KOPT-K1 (cell line): ENCODE results near the gene REV1.

Experiments
- H3K27ac ChIP-seq: fragments of 200-600 bp; sonication (generic); 2 replicates; pipeline ENCODE4 v1.5.1; 2016; ENCODE audit warnings: antibody characterized with exemption, mild to moderate bottlenecking, low read depth, low read length; ENCODE audit not compliant: poor library complexity, severe bottlenecking
- H3K36me3 ChIP-seq: fragments of 200-600 bp; sonication (generic); 2 replicates; pipeline ENCODE4 v1.5.1; 2017; ENCODE audit warnings: antibody characterized with exemption, mild to moderate bottlenecking, low read length, moderate library complexity; ENCODE audit not compliant: insufficient read depth
- H3K9me3 ChIP-seq: fragments of 200-600 bp; sonication (generic); 2 replicates; pipeline ENCODE4 v1.5.1; 2017; ENCODE audit warnings: antibody characterized with exemption, low read length, mild to moderate bottlenecking; ENCODE audit not compliant: insufficient read depth, poor library complexity, severe bottlenecking

The REV1 gene

GRCh38 chr2:99445065-99445464, 44.8 kb downstream of the REV1 start:
- Histone ChIP-seq H3K36me3 (peaks cover 64% of the 10 kb centered on the region), H3K27ac (no peak overlapping the region)

DNA sequence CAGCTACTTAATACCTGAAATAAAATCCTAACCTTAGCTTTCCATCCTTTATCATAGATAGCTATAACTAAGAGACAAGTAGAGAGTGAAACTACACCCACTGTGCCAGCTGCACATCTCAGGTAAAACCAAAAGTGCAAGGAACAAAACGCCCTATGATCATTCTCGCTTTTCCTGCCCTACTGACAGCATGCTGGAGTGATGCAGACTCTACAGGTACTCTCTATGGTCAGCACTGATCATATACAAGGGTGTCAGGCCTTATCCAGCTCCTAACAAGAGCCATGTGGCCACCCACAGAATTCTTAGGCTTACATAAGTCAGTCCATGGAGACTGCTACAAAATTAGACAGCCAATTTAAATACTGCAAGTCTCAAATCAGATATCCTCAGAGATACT, 45.6 kb downstream of the REV1 start:
- H3K36me3 ChIP-seq = peaks cover 66% of the 10 kb centered on the region
- H3K9me3 ChIP-seq = no peaks in the 10 kb centered on the region
- no peak overlapping the region for H3K27ac ChIP-seq

More at GRCh38 chr2:99445065-99445464, 44.8 kb downstream of the REV1 start:
- no peaks in the 10 kb centered on the region for H3K9me3 ChIP-seq

GRCh38 chr2:99442837-99443236, 47.0 kb downstream of the REV1 start:
- Histone ChIP-seq H3K27ac (no peak overlapping the region), H3K36me3 (peaks cover 66% of the 10 kb centered on the region), H3K9me3 (no peaks in the 10 kb centered on the region)

DNA sequence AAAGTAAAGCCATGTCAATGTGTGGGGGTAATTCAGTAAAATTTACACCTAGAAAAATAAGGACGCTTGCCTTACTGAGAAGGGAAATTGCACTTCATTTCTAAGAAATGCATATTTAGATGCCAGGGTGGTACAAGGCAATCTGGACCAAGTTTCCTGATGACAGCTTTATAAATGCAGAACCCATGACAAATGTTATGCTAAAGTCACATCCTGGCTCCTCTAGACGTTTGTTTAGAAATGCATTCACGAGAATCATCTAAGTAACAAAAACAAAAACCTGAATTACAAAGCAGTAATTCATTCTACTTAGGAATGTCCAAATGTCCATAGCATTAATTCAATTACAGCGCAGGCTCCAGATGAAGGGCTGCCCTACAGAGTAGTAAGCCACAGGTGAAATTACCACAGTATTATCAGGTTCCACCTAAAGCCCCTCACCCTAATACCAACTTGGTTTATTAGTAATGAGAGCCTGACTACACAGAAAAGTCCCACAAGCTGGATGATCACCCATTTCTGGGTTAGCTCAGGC, 49.8 kb downstream of the REV1 start:
- no peak overlapping the region for H3K27ac ChIP-seq
- H3K36me3 ChIP-seq = peaks cover 65% of the 10 kb centered on the region
- no peaks in the 10 kb centered on the region for H3K9me3 ChIP-seq

DNA sequence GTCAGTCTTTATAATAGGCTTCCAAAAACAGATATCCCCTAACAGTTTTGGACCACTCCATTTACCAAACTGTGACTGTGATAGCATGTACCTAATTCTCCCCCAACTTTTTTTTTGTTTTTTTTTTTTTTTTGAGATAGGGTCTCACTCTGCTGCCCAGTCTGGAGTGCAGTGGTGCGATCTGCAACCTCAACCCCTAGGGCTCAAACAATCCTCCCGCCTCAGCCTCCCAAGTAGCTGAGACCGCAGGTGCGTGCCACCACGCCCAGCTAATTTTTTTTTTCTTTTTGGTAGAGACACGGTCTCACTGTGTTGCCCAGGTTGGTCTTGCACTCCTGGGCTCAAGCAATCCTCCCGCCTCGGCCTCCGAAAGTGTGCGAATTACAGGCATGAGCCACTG, 52.9 kb downstream of the REV1 start:
- peaks cover 84% of the 10 kb centered on the region for H3K36me3 ChIP-seq
- H3K27ac ChIP-seq = no peak overlapping the region
- H3K9me3 ChIP-seq = no peaks in the 10 kb centered on the region

GRCh38 chr2:99433340-99433739, 56.5 kb downstream of the REV1 start:
- Histone ChIP-seq H3K36me3 (peaks cover 87% of the 10 kb centered on the region), H3K9me3 (no peaks in the 10 kb centered on the region)

GRCh38 chr2:99431587-99432275, 58.1 kb downstream of the REV1 start:
- Histone ChIP-seq H3K36me3 (peaks cover 87% of the 10 kb centered on the region), H3K9me3 (no peaks in the 10 kb centered on the region), H3K27ac (no peak overlapping the region)

More at GRCh38 chr2:99433340-99433739, 56.5 kb downstream of the REV1 start:
- H3K27ac ChIP-seq = no peak overlapping the region

DNA sequence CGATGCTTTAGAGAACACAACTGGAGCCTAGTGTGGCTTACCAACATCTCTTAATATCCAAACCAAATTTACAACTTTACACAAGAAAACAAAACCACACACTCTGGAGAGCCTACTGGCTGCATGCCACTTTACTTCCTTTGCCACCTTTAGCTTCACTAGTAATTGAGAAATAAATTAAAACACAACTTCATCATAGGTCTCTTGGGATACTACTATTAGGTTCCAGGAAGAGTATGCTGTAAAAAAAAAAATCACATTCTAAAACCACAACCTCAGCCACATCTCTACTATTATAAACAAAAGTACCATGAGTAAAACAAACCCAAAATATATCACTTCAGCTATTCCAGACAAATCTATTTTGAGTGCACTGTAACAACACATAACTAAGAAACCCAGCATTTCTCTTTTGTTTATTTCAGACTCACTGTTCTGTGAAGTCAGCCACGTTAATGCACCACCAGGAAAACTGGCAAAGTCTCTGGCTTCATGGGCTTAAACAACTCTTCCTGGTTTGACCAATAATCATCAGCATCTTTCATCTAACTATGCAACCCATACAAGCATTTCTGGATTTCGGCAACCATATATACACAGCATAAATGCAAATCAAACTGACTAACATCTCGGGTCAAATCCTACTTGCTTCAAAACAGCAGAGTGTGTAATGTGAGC, 59.1 kb downstream of the REV1 start:
- H3K9me3 ChIP-seq = no peaks in the 10 kb centered on the region
- H3K36me3 ChIP-seq = peaks cover 90% of the 10 kb centered on the region
- H3K27ac ChIP-seq = no peak overlapping the region

DNA sequence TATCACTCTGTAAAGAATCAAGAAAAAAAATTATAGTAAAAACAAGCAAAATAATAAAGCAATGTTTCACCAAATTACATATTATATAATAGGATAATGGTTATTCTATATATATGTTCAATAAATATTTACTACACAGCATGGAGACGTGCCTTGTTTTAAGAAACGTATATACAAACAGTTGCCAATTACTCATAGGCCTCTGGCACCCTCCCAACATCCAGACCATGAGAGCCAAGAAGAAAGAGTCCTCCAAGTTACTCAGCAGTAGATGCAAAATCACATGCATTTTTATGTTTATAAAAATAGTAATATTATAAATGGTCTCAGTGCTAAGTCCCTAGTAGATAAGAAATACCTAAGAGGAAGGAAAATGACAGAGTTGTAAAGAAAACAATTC, 64.8 kb downstream of the REV1 start:
- H3K9me3 ChIP-seq = no peaks in the 10 kb centered on the region
- peaks cover 93% of the 10 kb centered on the region for H3K36me3 ChIP-seq
- no peak overlapping the region for H3K27ac ChIP-seq

- Histone ChIP-seq H3K36me3 (peaks cover 95% of the 10 kb centered on the region), H3K27ac (no peak overlapping the region), H3K9me3 (no peaks in the 10 kb centered on the region)
Measured at GRCh38 chr2:99424371-99424770, 65.4 kb downstream of the REV1 start.

DNA sequence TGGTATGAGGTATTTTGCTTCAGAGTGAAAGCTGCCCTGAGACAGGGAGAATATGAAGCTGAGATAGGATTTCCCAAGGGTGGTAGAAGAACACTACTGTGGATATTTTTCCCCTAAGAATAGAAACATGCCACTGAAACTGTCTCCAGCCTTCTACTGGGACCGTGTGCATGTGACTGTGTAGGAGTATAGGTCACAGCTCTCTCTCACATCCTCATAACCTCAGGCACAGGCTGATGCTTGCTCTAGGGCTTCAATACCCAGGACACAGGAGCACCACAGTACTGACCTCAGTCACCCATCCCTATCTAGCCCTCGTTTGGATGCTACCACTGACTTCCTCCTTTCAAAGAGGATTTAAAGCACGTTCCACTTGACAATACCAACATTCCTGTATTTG, 67.2 kb downstream of the REV1 start:
- no peak overlapping the region for H3K27ac ChIP-seq
- H3K9me3 ChIP-seq = no peaks in the 10 kb centered on the region
- peaks cover 94% of the 10 kb centered on the region for H3K36me3 ChIP-seq

DNA sequence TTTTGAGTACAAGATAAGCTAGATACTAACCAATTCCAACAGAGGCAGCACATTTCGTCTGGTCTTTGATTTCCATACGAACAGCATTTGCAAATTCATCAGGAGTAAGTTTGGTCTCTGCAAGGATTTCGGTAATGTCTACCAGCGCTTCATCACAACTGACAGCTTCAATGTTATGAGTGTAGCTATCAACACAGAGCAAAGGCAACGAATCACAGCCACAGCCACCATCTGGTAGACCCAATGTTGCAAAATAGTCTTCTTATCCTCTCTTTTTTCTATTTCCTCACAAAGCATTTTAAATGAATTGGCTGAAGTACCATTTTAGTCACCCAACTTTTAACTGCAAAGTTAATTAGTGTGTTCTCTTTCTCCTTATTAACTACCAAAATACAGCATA, 68.3 kb downstream of the REV1 start:
- Histone ChIP-seq H3K9me3 (no peaks in the 10 kb centered on the region), H3K36me3 (peaks cover 94% of the 10 kb centered on the region), H3K27ac (no peak overlapping the region)

- peaks cover 94% of the 10 kb centered on the region for H3K36me3 ChIP-seq
- no peaks in the 10 kb centered on the region for H3K9me3 ChIP-seq
Measured at GRCh38 chr2:99420751-99421299, 69.0 kb downstream of the REV1 start.

DNA sequence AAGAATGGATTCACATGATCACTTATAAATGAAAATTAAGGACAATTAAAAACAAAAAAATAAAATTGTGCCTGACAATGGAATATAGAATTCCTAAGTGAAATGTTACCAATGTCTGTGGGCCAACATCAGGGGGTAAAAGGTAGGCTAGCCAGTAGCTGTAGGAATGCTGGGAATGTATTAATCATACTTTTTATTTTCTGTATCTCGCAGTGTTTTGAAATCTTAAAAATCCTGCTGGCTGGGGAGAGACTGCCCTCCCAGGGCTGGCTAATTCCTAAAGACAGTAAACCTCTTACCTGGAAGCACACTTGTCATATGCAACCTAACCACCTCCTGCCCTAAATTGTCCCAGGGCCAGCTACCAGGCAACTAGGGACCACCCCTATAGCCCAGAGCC, 69.8 kb downstream of the REV1 start:
- no peaks in the 10 kb centered on the region for H3K9me3 ChIP-seq
- H3K36me3 ChIP-seq = peaks cover 95% of the 10 kb centered on the region
- no peak overlapping the region for H3K27ac ChIP-seq

More at GRCh38 chr2:99420751-99421299, 69.0 kb downstream of the REV1 start:
- H3K27ac ChIP-seq = no peak overlapping the region

DNA sequence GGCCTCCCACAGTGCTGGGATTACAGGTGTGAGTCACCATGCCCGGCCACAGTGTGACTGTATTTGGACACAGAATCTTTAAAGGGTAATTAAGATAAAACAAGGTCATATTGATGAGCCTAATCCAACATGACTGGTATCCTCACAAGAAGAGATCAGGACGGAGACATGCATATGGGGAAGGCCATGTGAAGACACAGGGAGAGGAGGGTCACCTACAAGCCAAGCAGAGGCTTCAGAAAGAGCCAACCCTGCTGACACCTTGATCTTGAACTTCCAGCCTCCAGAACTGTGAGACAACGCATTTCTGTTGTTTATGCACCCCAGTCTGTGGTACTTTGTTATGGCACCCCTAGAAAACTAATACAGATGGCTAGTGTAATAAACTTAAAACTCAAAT, 72.4 kb downstream of the REV1 start:
- Histone ChIP-seq H3K36me3 (peaks cover 99% of the 10 kb centered on the region), H3K9me3 (no peaks in the 10 kb centered on the region), H3K27ac (no peak overlapping the region)
